GM19238 (cell line): ENCODE measurements around the gene PLXNA4.

ENCODE experiments used
- DNase-seq: peaks from one replicate; pipeline ENCODE4 v3.0.0; 2011; ENCODE audit warnings: low spot score; ENCODE audit not compliant: insufficient read length

The PLXNA4 gene

DNA sequence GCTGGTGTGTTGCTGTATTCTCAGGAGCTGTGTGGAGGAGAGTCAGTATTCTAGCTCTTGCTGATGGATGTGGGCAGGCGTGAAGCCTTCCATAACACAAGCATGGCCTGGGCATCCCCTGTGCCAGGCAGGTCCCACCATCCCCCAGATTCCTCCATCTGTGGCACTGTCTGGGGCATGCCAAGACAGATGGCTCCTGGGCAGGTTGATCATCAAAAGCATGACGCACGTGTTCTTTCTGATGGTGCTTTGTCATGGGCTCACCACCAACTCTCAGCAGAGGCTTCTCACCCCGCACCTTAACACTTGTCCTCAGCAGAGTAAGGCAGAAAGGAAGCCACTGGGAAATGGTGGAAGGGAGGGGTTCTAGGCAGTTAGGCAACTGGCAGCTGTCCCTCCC is 364.3 kb downstream of the PLXNA4 start:
- no peak for DNase-seq

DNA sequence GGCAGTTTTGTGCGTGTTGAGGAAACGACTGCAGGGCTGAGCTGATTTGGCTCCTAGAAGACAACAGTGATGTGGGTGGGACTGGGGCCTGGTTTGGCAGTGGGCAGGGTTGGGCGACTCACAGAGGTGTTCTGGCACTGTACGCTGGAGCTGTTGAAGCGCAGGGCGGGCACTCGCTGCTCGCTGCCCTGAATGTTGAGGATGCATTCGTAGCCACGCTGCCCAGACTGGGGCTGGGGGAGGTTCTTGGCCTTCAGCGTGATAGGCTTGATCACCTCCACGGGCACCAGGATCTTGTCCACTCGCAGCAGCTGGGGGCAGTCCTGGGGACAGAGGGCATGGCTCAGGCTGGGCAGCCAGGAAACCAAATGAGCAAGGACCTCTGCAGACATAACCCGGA is 365.4 kb downstream of the PLXNA4 start:
- DNase-seq: no peak

DNA sequence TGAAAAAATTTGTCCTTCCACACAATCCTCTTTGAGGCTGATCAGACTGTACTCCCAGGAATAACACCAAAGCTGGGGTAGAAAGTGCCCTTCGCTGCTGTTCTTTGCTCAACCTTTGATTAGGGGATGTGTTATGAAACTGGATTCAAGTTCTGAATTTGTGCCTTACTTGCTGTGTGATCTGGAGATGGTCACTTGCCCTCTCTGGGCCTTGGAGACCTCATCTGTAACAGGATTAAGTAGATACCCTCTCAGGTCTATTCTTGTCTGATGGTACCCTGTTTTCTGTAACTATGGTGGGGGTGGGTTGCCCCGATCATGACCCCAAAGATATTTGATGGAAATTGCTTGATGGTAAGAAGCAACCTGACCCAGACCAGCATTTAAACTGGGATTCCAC is 368.5 kb downstream of the PLXNA4 start:
- no peak for DNase-seq

DNA sequence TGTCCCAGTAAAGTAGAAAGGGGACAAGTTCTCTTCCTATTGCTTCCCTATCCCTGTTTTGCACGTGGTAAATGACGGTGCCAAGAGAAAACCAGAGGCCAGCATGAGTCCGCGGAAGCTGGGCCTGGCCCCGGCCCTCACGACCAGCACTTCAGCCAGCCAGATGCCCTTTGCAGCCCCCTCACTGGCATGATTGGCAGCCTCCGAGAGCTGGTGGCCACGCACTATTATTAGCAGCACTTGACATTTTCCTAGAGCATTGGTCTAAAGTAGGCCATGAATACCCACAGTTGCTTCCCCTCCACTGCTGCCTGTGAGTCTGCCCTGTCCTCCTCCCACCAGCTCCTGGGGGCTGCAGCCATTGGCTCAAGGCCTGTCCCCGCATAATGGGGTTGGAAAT is 369.1 kb downstream of the PLXNA4 start:
- DNase-seq: no peak

DNA sequence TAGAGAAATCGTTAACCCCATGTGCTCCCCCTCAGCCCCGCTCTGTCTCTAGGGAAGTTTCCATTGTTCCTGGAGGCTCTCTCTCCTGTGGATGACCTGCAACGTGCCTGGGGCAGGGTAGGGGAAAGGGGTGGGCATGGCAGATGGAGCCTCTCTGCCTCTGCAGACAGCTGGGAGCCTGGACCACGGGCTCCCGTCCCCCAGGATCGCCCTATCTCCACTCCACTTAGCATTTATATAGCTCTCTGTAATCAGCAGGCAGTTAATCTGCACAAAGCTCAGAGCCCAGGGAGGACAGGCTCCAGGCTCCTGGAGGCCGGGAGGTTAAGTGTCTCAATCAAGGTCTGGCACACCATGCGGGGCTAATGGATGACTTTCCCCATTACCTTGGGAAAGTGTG is 369.7 kb downstream of the PLXNA4 start:
- no peak for DNase-seq

DNA sequence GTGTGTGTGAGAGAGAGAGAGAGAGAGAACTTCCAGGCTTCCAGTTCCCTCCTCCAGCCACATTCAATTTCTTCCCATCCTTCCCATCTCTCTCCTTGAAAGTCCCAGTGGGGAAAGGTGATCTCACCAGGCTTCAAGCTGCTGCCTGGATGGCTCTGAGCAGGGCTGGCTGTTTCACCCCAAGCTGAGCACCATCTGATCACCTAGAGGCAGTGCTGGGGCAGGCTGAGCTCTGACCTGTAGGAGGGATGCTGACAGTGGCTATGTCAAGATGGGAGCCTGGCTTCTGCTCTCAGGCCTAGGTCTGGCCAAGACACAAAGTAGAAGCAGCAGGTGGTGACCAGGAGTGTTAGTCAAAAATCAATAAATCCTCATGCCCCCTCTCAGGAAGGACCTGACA is 370.8 kb downstream of the PLXNA4 start:
- no peak for DNase-seq

DNA sequence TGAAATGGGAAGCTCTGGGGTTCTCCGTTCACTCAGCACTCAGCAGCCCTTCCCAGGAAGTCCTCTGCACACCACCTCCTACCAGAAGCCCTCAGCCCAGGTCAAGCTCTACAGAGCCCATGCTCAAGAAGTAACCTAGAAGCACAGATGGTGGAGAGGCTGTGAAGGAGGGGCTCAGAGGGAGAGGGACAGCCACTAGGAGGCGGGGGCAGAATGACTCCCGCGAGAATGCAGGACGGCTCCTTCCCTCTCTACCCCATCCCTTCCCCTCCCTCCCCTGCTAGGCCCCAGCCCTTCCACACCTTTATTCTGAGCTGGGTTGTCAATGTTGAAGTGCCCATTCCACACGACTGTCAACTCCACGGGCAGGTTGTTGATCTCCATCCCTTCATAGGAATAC is 373.2 kb downstream of the PLXNA4 start:
- no peak for DNase-seq

DNA sequence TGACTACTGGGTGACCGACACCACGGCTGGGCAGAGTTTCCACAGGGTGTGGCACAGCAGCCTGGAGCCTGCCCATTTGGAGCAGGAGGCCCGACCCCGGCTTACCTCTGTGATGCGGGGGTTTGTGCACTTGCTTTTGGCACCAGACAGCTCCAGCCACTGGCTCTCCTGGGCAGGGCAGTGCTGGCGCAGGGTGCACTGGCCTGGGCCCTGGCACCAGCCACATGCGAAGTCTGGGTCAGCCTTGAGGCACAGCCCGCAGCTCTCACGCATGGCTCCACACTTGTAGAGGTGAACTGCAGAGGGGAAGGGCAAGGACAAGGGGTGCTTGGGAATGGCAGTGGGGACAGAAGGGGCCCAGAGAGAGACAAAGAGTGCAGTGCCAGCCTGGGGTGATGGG is 373.7 kb downstream of the PLXNA4 start:
- DNase-seq: no peak

DNA sequence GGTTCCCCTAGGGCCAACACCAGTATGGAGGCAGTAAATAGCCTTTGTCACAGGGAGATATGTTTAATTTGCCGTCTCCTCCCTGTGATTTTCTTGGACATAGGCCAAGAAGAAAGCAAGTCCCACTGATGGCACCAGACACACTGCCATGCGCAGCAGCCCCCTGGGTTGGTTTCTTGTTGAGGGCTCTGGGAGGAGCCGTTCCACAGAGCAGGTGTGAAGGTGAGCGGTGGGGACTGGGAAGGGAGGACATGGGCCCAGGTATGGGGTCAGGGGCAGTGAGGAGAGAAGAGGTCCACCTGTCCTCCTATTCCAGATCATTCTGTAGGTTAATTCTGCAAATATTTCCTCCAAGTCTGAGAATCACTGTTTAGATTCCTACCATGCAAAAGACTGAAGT is 376.1 kb downstream of the PLXNA4 start:
- DNase-seq: no peak

DNA sequence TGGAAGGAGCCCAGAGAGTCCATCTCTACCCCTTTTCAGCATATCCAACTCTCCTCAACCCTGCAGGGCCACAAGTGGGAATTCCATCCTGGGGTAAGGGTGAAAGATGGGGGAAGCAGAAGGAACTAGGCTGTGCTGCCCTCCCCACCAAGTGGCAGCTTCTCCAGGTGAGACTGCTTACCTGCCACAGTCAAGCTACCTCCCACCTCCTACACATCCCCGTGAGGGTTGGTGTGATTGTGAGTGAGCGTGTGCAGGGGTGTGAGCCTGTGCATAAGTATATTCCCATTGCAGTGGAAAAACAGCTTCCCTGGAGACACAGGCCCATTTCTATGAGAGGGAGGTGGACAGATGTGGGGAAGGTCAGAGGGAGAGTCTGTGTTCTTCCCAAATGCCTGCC is 376.6 kb downstream of the PLXNA4 start:
- no peak for DNase-seq

DNA sequence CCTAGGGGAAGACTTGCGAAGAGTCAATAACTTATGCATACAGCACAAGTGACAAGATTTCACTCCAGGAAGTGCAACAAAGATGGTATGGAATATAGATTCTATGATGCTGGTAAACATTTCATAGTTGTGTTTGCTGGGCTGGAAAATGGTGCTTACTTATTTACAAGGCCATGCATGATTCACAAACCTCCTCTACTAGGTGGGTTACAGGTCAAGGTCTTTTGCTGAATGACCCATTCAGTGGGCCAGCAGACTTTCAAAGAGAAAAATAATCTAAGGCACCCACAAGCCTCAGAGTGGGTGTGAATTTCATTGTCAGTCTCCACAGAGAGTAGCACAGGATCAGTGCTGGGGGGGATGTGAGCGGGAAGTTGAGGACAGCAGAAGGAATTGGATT is 378.5 kb downstream of the PLXNA4 start:
- DNase-seq: no peak

DNA sequence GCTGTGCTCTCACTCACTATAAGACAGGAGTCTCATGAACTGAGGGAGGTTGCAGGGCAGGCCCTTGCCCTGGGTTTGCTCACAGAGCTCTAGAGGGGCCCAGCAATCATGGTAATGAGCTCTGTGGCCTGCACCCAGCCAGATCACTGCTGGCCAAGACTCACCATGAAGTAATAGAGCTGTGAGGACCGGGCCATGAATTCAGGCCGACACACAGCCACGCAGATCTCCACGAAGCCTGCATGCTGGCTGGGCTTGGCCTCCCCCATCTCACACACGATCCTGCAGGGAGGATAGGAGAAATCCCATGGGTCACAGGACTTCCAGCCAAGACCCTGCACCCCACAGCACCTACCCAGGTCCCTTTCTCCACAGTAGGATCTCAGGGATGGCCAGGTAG is 382.4 kb downstream of the PLXNA4 start:
- DNase-seq: no peak

DNA sequence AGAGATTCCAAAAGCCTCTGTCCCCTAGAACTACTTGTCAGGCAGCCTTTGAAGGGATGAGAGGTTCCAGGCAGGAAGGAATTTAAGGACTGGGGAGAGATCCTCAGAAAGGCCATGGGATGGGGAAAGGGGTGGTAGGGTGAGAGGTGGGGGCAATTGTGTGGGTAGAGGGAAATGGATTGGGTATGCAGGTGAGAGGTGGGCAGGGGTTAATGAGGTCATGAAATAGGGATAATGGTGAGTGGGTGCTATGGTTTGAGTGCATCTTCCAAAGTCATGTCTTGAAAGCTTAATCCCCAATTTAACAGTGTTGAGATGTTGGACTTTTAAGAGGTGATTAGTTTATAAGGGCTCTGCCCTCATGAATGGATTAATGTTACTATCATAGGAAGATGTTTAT is 383.5 kb downstream of the PLXNA4 start:
- DNase-seq: no peak

DNA sequence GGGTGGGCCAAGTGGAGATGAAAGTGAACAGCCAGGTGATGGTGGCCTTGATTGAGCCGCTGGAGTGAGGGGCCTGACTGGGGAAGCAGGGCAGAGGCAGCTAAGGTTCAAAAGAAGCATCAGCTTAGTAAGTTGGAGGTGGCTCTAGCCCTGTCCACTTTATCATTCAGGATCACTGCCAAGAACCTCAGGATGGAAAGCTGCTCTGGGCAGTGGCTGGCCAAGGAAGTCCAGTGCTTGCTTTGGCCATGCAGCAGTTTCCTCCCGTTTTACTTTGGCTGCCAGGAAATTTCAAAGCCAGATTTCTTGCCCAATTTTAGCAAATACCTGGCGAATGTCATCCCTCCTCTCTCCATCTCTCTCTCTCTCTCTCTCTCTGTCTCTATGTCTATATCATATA is 384.9 kb downstream of the PLXNA4 start:
- no peak for DNase-seq

DNA sequence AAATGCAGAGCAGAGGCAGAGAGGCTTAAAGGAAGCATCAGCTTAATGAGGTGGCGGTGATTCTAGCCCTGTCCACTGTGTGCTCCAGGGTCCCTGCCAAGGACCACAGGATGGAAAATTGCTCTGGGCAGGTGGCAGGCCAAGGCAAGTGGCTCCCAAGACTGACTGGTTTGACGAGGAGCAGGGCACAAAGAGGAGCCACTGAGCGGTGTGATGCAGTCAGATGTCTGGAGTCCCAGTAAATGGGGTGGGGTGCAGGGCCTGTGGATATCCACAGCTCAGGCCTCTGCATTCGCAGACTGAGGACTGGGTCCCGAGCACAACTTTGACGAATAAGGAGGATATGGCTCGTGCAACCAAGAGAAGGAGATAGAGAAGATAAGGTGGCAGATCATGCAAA is 385.6 kb downstream of the PLXNA4 start:
- DNase-seq: no peak

DNA sequence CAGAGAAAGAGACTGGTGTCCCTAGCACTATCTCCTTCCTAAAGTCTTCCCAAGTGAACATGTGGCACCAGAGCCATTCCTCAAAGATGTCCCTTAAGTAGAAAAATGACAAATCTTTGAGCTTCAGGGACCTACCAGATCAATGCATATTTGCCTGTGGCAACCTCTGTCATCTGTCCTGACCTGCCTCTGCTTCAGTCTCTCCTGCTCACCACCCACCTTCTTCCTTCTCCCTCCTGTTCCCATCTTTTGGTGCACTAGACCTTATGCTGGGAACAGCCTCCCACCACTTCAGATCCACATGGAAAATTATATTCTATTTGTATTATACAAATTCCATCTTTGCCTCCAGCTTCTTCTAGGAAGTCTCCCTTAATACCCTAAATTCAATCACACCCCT is 386.4 kb downstream of the PLXNA4 start:
- DNase-seq: no peak

DNA sequence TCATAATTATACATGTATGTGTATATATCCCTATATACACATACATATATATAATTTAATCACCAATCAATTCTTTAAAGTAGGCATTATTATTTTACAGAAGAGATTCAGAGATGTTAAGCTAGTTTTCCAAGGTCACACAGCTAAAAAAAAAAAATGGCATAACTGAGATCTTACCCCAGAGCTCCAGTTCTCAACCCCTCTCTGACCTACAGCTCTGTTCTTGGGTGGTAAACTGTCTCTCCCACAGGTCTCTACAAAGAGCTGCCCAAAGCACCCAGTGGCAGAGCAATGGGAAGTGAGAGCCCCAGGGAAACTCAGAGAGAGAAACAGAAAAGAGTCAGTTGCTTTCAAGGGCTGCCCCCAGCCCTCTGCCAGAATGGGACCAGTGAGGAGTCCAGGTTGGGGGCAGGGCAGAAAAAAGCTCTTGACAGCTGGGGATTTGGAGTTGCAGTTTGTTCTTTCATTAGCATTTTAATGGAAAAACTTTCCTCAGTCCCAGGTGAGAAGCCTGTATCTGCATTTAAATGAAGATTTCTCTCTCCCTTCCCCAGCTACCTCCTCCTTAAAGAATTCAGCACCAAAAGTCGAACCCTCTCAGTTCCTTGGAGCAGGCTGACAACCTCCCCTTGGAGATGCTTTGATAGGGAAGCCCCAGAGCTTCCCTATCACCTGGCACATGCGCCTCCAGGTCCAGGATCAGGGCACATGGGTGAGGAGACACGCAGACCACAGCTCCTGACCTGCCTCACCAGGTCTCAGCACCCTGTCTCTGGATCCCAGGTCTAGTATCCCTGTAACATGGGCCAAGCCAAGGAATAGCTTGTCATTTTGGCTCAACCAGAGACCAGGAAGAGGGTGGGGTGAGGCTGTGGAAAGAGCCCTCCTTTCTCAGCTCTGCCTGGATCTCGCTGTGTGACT is 388.1 kb downstream of the PLXNA4 start:
- DNase-seq: no peak

DNA sequence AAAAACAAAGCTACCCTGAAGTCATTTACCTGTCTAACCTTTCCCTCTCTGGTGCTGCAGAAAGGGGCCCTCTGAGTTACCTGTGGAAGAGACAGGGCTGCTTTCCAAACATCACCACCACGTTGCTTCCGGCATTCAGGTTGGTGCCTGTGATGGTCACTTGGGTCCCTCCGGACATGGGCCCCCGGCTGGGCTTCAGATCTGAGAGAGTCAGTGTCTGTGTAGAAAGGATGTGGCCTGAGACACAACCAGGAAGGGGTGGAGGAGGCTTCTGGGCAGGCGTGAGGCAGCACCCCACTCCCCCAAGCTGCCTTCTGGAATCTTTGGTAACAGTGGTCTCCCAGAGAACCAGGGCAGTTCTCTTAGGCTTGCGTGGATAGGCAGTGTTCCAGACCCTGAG is 388.9 kb downstream of the PLXNA4 start:
- no peak for DNase-seq

DNA sequence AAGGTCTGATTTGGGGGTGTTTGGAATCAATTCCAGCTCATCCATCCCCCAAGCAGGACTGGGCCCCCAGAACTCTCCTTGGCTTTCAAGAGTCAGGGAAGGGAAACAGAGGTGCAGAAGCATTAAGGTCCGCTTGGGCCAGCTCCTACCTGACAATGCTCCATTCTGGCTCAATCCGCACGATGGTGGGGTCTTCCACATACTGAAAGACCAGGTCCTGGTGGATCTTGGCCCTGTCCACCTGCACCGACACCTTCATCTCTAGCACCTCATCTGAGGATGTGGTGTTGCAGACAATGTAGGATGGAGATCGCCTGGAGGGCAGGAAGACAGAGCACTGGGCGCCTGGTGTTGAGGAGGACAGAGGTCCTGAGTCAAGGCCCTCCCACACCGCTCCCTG is 391.1 kb downstream of the PLXNA4 start:
- DNase-seq: no peak

DNA sequence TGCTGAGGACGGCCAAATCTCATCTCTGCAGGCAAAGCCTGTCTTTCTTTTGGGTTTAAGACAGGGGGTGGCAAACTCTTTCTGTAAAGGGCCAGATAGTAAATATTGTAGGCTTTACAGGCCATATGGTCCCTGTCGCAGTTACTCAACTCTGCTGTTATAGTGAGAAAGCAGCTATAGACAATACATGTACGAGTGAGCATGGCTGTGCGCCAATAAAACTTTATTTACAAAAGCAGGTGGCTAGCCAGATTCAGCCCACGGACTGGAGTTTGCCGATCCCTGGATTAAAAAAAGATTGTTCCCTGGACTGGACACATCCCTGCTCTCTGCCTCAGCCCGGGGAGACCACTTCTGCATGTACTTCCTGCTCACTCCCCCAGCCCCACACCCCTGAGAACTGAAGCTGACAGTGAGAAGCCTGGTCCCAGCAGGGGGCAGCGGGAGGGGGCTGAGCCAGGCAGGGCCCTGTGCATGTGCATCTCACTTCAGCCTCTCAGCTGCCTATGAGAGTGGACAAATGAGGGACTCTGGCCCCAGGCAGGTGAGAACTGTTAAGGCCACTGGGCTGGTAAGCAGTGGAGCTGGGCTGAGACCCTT is 392.4 kb downstream of the PLXNA4 start:
- no peak for DNase-seq

DNA sequence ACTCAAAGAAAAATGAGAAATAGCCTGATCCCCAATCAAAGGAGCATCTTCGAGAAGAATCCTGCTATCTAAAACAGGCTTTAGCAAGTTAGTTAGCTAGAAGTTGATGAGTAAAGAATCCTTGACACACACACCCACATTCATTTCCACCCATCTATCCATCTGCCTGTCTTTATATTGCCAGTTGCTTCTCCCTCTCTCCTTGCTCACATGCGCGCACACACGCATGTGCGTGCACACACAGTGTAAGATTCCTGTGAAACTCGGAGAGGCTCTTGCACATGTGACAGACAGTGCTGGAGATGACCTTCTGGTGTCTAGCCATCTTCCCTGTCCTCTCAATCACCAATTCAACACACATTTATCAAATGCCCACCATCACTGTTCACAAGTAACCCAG is 393.3 kb downstream of the PLXNA4 start:
- no peak for DNase-seq

DNA sequence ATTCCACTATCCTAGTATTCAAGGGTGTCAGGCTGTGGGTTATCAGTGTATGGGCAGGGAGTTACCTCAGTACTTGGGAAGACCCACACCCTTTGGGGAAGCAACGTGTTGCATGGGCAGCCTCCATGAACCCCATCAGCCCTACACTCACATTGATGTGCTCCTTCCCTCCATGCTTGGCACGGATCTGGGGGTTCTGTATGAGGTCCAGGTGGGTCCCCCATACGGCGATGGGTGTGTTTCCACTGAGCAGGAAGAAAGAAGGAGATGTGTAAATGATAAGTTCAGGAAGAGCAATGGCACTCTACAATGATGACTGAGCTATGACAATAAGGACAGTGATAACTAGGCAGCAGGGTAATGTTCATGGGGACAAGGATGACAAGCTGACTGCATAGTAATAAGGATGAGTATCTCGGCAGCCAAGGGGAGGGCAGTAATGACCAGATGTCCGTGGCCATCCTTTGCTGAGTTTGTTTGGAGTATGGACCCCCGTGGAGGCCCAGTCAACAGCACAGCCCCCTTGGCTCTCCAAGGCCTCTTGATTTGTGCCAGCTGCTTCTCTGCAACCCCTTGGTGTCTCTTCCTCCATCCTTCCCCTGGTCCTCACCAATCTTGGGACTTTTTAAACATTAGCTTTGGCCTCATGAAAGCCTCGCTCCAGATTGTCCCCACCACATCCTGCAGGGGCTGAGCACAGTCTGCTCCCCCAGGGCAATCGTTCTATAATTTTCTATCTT is 394.2 kb downstream of the PLXNA4 start:
- DNase-seq: no peak
